HL-60 (cell line): ENCODE results near the gene MROH2A.

Experiments
- DNase-seq, 2 experiments: peaks; one replicate each; pipeline ENCODE4 v3.0.0-alpha.2; 2010 to 2020; ENCODE audit warnings: low read depth in 1 of 2, low spot score in 1 of 2
- H3K27ac ChIP-seq: fragments of 250-450 bp; sonication (Bioruptor Pico); replicated peaks from 2 replicates; pipeline ENCODE4 v1.5.1; 2020; ENCODE audit warnings: mild to moderate bottlenecking, moderate library complexity
- H3K27me3 ChIP-seq: fragments of 250-450 bp; sonication (Bioruptor Pico); 2 replicates; pipeline ENCODE4 v1.5.1; 2021; ENCODE audit warnings: mild to moderate bottlenecking, moderate library complexity; ENCODE audit not compliant: insufficient read depth, poor library complexity, severe bottlenecking
- H3K4me3 ChIP-seq: replicated peaks from 2 replicates; pipeline ENCODE4 v1.5.1; 2011; ENCODE audit warnings: mild to moderate bottlenecking, control low read depth, low read length; ENCODE audit not compliant: insufficient read depth
- CTCF ChIP-seq: IDR thresholded peaks from one replicate; pipeline ENCODE4 v1.5.1; 2011; ENCODE audit warnings: low read length, control low read depth, inconsistent platforms; ENCODE audit not compliant: insufficient read depth
- GABPA ChIP-seq: IDR thresholded peaks from 2 replicates; pipeline ENCODE4 v1.6.1; 2012; ENCODE audit warnings: low read depth
- POLR2AphosphoS5 ChIP-seq: IDR thresholded peaks from 2 replicates; pipeline ENCODE4 v1.6.1; 2012; ENCODE audit warnings: low read depth
- REST ChIP-seq: IDR thresholded peaks from 2 replicates; pipeline ENCODE4 v1.6.1; 2012; ENCODE audit warnings: low read depth; ENCODE audit not compliant: insufficient replicate concordance
- SPI1 ChIP-seq: IDR thresholded peaks from 2 replicates; pipeline ENCODE4 v1.6.1; 2012; ENCODE audit warnings: low read depth, mild to moderate bottlenecking, borderline replicate concordance

MROH2A gene

GRCh38 chr2:233756429-233757081 lies 21.6 kb upstream of the MROH2A start:
- no peak for TF ChIP-seq CTCF
- no peak for TF ChIP-seq REST
- TF ChIP-seq GABPA = no peak
- no peak for TF ChIP-seq SPI1
- TF ChIP-seq POLR2AphosphoS5 = no peak
- no peak overlapping the region for H3K27ac ChIP-seq

GRCh38 chr2:233758141-233758540 lies 20.0 kb upstream of the MROH2A start:
- no peak for TF ChIP-seq POLR2AphosphoS5
- no peak overlapping the region for H3K4me3 ChIP-seq
- no peak for DNase-seq
- no peak overlapping the region for H3K27ac ChIP-seq
- H3K27me3 ChIP-seq = no peaks in the 10 kb centered on the region

More at GRCh38 chr2:233756429-233757081, 21.6 kb upstream of the MROH2A start:
- DNase-seq = no peak
- Histone ChIP-seq H3K27me3 (no peaks in the 10 kb centered on the region), H3K4me3 (no peak overlapping the region)

GRCh38 chr2:233758849-233759248 lies 19.3 kb upstream of the MROH2A start:
- no peaks in the 10 kb centered on the region for H3K27me3 ChIP-seq
- DNase-seq = no peak
- H3K27ac ChIP-seq = no peak overlapping the region
- TF ChIP-seq SPI1 (no peak), GABPA (no peak), CTCF (no peak), REST (no peak), POLR2AphosphoS5 (no peak)
- no peak overlapping the region for H3K4me3 ChIP-seq

GRCh38 chr2:233760043-233760442 lies 18.1 kb upstream of the MROH2A start, which contains the start of gene UGT1A1:
TSS of gene UGT1A1 (plus strand) at chr2:233760270. CDS start at chr2:233760288, 18 bp downstream.
- Histone ChIP-seq H3K4me3 (no peak within 1 kb of the TSS), H3K27ac (no peak within 1 kb of the TSS), H3K27me3 (no peaks in the 10 kb centered on the region)
- DNase-seq = no peak
- TF ChIP-seq REST (no peak), GABPA (no peak), POLR2AphosphoS5 (no peak), SPI1 (no peak)
